ENCODE measurements around the gene TRIM44.

Gene TRIM44

GRCh38 chr11:35792846-35793192, 130.2 kb downstream of the TRIM44 start:
- FAIRE-seq, result no peak

GRCh38 chr11:35794333-35794732, 131.8 kb downstream of the TRIM44 start:
- no peak for FAIRE-seq

- no peak for FAIRE-seq
Observed at GRCh38 chr11:35794850-35795249, 132.3 kb downstream of the TRIM44 start.

- no peak for FAIRE-seq
Observed at GRCh38 chr11:35796562-35796961, 134.0 kb downstream of the TRIM44 start.

- no peak for FAIRE-seq
Observed at GRCh38 chr11:35798423-35798822, 135.8 kb downstream of the TRIM44 start.

- FAIRE-seq, result no peak
Observed at GRCh38 chr11:35798983-35799382, 136.4 kb downstream of the TRIM44 start.

GRCh38 chr11:35799655-35800054, 137.1 kb downstream of the TRIM44 start:
- FAIRE-seq, result no peak

- no peak for FAIRE-seq
Observed at GRCh38 chr11:35800970-35801953, 138.7 kb downstream of the TRIM44 start.

- FAIRE-seq, result no peak
Observed at GRCh38 chr11:35802221-35802620, 139.6 kb downstream of the TRIM44 start.

GRCh38 chr11:35802672-35803071, 140.1 kb downstream of the TRIM44 start:
- no peak for FAIRE-seq

- FAIRE-seq, result no peak
Observed at GRCh38 chr11:35803115-35803514, 140.5 kb downstream of the TRIM44 start.

- FAIRE-seq, result no peak
Observed at GRCh38 chr11:35804451-35805040, 142.0 kb downstream of the TRIM44 start.

GRCh38 chr11:35809561-35809960, 147.0 kb downstream of the TRIM44 start:
- FAIRE-seq, result no peak

- FAIRE-seq, result no peak
Observed at GRCh38 chr11:35810045-35810645, 147.6 kb downstream of the TRIM44 start.

- no peak for FAIRE-seq
Observed at GRCh38 chr11:35811783-35812182, 149.2 kb downstream of the TRIM44 start.

- FAIRE-seq, result no peak
Observed at GRCh38 chr11:35812828-35813227, 150.3 kb downstream of the TRIM44 start.

- no peak for FAIRE-seq
Observed at GRCh38 chr11:35814081-35814695, 151.6 kb downstream of the TRIM44 start.

- no peak for FAIRE-seq
Observed at GRCh38 chr11:35814720-35815305, 152.2 kb downstream of the TRIM44 start.

GRCh38 chr11:35815556-35816315, 153.2 kb downstream of the TRIM44 start:
- peak; percentile 97 for FAIRE-seq

GRCh38 chr11:35820614-35821013, 158.0 kb downstream of the TRIM44 start:
- FAIRE-seq, result no peak

GRCh38 chr11:35822815-35823495, 160.4 kb downstream of the TRIM44 start:
- no peak for FAIRE-seq

All from endometrium (tissue), 2 donors.